ENCODE measurements around the gene PLCL2. TPM values are rescaled to one million over a fixed set of nuclear protein-coding genes. Genes with fewer than 3 reads are reported as not detected.

The PLCL2 gene
- total RNA-seq, 4 donors from 2014 or later = 0.95 to 4.8 (median 2.2) TPM

GRCh38 chr3:17116007-17116600, 231.3 kb downstream of the PLCL2 start:
- intact Hi-C loops (cut with DNase I) = no loop called here
- TF ChIP-seq CTCF (IDR thresholded peaks at IDR 0.05) = no peak
- no peak for TF ChIP-seq POLR2A (IDR thresholded peaks at IDR 0.05)
- no peak for DNase-seq
- WGBS, 2 donors = 70 to 80% methylated on average over 8 of the region's 8 CpGs
- Histone ChIP-seq H3K4me1 (no peaks in the 10 kb centered on the region), H3K36me3 (no peaks in the 10 kb centered on the region), H3K4me3 (no peak overlapping the region), H3K9me3 (no peaks in the 10 kb centered on the region), H3K27ac (no peak overlapping the region), H3K27me3 (no peaks in the 10 kb centered on the region)

DNA sequence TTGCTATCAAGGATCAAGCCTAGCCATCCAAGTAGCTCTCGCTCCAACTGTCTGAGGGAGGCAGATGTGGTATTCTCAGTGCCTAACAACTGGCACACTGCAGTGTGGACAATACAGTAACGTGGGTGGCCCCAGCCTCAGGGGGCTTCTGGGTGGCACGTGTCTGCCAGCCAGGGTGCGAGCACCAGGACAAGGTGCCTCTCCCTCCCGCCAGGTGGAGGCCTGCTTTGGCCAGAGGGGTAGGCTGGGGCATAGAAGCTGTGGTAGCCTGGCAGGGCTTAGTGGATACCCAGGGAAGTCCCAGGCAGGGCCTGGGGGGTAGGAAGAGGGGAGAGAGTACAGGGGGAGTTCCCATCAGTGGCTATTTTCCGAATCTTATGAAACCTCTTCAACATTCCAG, 234.0 kb downstream of the PLCL2 start:
- Histone ChIP-seq H3K27ac (no peak overlapping the region), H3K4me3 (no peak overlapping the region), H3K36me3 (no peaks in the 10 kb centered on the region), H3K9me3 (no peaks in the 10 kb centered on the region), H3K27me3 (no peaks in the 10 kb centered on the region), H3K4me1 (no peaks in the 10 kb centered on the region)
- intact Hi-C loops (cut with DNase I) = no loop called here
- no peak for DNase-seq
- 79 to 84% methylated on average over 2 to 5 of the region's 6 CpGs for WGBS, 2 donors
- TF ChIP-seq CTCF (IDR thresholded peaks at IDR 0.05) = no peak
- no peak for TF ChIP-seq POLR2A (IDR thresholded peaks at IDR 0.05)

DNA sequence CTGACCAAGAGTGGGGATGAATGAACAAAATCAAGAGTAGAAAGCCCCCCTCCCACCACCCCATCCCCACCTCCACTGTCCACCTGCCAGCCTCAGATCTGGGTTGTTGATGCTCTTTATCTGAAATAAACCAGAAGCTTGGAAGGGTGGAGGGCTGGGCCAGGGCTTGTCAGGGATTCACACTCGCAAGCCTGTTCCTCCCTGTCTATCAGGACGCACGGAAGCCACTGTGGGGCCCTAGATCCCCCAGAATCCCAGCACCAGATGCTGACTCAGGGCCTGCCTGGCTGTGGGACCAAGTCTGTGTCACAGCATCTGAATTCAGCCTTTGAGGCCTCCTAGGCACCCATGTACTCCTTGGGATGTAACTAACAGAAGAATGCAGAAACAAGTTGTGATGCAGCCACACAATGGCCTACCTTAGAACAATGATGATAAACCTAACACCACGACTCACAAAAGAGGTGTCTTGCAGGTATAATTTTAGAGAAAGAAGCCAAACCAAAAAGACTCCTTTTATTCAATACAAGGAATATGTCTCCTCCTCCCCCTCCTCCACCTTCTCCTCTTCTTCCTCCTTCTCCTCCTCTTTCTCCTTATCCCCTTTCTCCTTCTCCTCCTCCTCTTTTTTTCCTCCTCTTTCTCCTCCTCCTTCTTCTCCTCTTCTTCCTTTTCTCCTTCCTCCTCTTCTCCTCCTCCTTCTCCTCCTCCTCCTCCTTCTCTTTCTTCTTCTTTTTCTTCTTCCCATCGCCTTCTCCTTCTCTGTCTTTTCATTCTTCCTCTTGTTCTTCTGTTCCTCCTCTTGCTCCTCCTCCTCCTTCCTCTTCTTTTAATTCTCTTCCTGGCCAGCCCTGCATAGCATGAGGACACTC, 234.7 kb downstream of the PLCL2 start:
- TF ChIP-seq POLR2A (IDR thresholded peaks at IDR 0.05) = no peak
- TF ChIP-seq CTCF (IDR thresholded peaks at IDR 0.05) = no peak
- no peak overlapping the region for H3K4me3 ChIP-seq
- no peaks in the 10 kb centered on the region for H3K27me3 ChIP-seq
- intact Hi-C loops (cut with DNase I) = no loop called here
- no peaks in the 10 kb centered on the region for H3K9me3 ChIP-seq
- H3K4me1 ChIP-seq = no peaks in the 10 kb centered on the region
- 60 to 62% methylated on average over 2 of the region's 5 CpGs for WGBS, 2 donors
- H3K36me3 ChIP-seq = no peaks in the 10 kb centered on the region
- no peak overlapping the region for H3K27ac ChIP-seq
- DNase-seq = no peak

DNA sequence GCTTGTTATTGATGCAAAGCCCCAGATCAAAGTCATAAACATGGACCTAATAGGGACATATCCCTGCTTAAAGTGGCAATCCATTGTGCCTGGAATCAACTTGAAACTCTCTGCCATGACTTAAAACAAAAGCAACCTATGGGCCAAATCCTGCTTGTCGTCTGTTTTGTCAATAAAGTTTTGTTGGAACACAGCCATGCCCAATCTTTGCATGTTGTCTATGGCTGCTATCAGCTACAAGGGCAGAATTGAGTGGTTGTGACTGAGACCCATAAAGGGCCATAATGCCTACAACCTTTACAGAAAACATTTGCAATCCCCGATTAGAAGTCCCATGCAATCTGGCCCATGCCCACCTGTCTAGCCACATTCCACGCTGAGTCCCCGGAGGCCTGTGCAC, 235.4 kb downstream of the PLCL2 start:
- no peak overlapping the region for H3K27ac ChIP-seq
- WGBS, 2 donors = 80 to 96% methylated on average over 3 to 4 of the region's 4 CpGs
- H3K4me1 ChIP-seq = no peaks in the 10 kb centered on the region
- no peak for TF ChIP-seq POLR2A (IDR thresholded peaks at IDR 0.05)
- TF ChIP-seq CTCF (IDR thresholded peaks at IDR 0.05) = no peak
- no peaks in the 10 kb centered on the region for H3K36me3 ChIP-seq
- no peaks in the 10 kb centered on the region for H3K9me3 ChIP-seq
- H3K27me3 ChIP-seq = no peaks in the 10 kb centered on the region
- intact Hi-C loops (cut with DNase I) = no loop called here
- DNase-seq = no peak
- H3K4me3 ChIP-seq = no peak overlapping the region

DNA sequence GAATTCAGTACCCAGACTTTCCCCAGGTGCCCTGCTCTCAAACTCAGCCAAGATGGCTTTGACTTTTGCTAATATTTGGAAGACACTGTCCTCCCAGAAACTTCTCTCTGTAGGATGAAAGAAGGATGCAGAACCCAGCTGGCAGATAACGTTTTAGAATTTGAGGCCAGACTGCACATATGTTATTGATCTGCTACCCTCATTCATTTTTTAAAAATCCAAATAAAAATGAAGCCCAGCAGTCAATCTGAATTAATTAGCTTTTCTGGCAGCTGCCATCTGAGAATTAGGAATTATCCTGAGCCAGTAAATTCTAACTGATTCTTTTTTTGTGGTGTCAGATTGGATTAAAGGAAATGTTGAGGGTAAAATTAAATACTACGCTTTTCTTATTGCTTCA, 236.6 kb downstream of the PLCL2 start:
- intact Hi-C loops (cut with DNase I) = no loop called here
- Histone ChIP-seq H3K9me3 (no peaks in the 10 kb centered on the region), H3K4me1 (no peaks in the 10 kb centered on the region), H3K27ac (no peak overlapping the region), H3K36me3 (no peaks in the 10 kb centered on the region), H3K27me3 (no peaks in the 10 kb centered on the region), H3K4me3 (no peak overlapping the region)
- WGBS, 2 donors = 58 to 75% methylated on average over 2 of the region's 2 CpGs
- no peak for TF ChIP-seq POLR2A (IDR thresholded peaks at IDR 0.05)
- no peak for TF ChIP-seq CTCF (IDR thresholded peaks at IDR 0.05)
- no peak for DNase-seq
